GM18907 (cell line): ENCODE data around the gene C3orf20.
"Not testable (repeated sequence)": the region's sequence is repeated elsewhere in the genome, so short reads cannot be mapped to it uniquely, and the experiment has no call there.

Experiments used
- ATAC-seq: cut with Tn5 transposase; IDR thresholded peaks from one replicate; pipeline ENCODE4 v1.9.1; 2021; ENCODE audit warnings: mild to moderate bottlenecking, moderate library complexity; ENCODE audit not compliant: unreplicated experiment

C3orf20 gene

DNA sequence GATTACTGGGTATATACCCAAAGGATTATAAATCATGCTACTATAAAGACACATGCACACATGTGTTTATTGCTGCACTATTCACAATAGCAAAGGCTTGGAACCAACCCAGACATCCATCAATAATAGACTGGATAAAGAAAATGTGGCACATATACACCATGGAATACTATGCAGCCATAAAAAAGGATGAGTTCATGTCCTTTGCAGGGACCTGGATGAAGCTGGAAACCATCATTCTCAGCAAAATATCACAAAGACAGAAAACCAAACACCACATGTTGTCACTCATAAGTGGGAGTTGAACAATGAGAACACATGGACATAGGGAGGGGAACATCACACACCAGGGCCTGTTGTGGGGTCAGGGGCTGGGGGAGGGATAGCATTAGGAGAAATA lies 78.0 kb downstream of the C3orf20 start:
- ATAC-seq: not testable (repeated sequence)

DNA sequence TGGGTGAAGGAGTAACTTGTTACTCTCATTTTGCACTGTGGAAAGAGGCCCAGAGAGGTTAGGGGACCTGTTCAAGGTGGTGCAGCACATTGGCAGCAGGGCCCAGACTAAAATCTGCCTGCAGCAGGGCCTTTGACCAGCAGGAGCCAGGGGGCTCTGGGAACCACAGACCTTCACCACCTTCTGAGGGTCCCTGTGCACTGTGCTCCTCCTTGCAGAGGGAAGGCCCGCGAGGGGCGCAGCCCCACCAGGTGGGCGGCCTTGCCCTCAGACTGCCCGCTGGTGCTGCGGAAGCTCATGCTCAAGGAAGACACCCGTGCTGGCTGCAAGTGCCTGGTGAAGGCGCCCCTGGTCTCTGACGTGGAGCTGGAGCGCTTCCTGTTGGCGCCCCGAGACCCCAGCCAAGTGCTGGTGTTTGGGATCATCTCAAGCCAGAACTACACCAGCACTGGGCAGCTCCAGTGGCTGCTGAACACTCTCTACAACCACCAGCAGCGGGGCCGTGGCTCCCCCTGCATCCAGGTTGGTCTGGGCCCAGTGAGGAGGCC lies 82.3 kb downstream of the C3orf20 start:
- ATAC-seq: no peak

DNA sequence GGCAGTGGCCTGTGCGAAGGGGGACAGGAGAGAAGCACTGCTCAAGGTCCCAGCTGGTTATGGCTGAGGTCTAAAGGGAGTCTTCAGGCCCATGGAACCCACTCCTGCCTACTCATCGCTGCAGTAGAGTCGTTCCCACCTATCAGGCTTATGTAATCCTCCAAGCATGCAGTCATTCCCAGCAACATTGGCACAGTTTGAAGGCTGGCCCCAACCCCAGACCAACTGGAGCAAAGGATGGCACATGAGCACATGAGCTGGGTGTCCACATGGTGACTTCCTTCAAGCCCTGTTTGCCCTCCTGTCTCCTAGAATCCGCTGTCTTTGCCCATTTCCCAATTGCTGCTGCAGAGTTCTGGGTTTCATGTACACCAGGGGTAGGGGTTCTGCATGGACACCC lies 83.4 kb downstream of the C3orf20 start:
- ATAC-seq: no peak

DNA sequence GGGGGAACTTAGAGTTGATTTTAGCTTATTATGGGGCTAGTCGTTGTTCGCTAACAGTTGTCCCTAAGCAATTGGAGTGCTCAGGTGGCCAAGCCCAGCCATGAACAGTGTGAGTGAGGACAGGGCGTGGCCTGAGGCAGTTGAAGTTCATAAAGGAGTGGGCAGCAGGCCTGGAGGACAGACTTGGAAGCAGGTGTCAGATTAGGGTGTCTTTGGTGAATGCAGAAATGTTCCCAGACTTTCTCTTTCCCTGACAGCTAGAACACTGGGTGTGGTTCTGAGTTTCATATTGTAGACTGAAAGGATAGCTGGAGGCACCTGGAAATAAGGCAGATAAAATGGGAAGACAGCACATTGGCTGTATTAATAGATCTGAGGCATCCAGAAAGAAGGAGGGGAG lies 84.0 kb downstream of the C3orf20 start:
- no peak for ATAC-seq

DNA sequence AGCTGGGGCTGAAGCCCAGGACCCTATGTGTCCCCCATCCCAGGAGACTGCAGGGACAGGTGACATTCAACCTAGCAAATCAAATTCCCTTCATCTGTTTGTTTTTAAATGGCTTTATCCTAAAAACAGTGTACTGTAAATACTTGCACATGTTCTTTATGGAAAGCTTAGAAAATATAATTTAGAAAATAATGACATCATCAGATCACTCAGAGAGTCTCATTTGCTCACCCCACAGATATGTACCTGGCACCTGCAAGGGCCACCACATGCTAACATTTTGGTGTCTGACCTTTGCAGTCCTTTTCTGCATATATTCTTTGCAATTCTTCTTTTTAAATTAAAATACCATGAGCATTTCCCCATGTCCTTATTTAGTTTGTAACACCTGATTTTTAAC lies 85.2 kb downstream of the C3orf20 start:
- no peak for ATAC-seq

DNA sequence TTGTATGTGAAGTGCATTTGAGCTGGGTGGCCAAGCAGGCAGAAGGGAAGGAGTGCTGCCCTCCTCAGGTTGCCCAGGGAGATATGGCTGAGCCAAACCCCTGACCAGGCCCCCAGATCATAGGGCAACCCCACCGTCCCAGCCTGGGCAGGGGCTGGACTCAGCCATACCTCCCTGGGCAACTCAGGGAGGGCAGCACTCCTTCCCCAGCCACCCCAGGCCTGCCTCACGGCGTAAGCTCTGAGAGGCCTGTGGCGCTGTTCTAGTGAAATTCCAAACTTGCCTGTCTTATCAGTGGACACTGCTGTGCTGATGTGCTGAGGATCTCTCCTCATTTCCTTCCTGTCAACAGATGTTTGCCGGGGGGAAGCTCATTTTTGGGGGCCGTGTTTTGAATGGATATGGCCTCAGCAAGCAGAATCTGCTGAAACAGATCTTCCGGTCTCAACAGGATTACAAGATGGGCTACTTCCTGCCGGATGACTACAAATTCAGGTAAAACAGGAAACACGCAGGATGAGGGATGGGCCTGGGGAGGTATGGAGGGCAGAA lies 86.3 kb downstream of the C3orf20 start:
- ATAC-seq: no peak

DNA sequence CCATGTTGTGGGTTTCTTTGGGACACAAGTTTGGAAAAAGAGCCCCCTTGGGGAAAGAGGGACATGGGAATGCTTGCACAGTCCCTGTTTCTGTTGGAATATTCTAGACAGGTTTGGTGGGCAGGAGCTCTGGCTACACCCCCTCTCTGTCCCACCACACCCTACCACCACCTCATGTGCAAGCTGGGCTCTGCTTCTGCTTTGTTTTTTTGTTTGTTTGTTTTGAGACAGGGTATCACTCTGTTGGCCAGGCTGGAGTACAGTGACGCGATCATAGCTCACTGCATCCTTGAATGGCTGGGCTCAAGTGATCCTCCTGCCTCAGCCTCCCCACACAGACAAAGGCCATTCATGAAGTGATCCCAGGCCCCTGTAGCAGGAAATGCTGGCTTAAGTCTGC lies 86.9 kb downstream of the C3orf20 start:
- no peak for ATAC-seq

DNA sequence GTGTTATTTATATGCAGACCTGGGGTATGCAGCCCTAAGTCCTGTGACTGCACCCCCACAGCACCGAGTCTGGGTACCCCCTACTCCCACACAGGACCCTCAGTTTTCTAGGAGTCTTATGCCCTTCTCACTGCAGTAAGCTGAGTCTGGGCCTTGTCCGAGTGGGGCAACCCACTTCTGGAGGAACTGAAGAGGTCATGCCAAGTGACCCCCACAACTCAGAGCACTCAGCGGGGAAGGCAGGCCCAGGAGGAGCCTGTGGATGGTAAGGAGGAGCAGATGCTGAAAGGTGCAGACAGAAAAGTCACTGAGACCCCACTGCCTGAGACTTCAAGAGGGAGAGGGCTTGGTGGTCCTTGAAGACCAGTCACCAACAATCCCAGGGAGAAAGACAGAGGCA lies 87.8 kb downstream of the C3orf20 start:
- ATAC-seq: no peak

DNA sequence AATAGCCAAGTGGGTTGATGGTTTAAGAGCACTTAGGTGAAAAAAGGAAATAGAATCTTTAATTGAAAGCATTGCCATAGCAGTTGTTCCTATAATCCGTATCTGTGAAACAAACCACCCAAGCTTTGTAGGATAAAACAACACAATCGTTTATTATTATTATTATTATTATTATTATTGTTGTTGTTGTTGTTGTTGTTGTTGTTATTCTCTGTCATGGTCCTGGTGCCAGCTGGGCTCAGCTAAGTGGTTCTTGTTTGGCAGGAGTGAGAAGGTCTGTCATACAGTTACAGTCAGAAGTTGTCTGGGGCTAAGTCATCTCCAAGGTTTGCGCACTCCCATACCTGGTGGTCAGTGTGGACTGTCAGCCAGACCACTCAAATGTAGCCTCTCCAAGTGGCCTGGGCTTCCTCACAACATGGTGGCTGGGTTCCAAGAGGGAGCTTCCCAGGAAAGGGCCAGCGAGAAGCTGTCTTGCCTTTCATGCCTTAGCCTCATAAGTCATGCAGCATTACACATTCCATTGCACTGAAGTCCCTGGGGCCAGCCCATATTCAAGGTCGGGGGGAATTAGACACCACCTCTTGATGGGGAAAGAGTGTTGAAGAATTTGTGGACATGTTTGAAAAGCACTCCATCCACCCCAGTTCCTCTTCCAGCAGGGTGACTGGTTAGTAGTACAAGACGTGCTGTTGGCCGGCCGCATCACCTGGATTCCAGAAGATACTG lies 89.6 kb downstream of the C3orf20 start:
- no peak for ATAC-seq

DNA sequence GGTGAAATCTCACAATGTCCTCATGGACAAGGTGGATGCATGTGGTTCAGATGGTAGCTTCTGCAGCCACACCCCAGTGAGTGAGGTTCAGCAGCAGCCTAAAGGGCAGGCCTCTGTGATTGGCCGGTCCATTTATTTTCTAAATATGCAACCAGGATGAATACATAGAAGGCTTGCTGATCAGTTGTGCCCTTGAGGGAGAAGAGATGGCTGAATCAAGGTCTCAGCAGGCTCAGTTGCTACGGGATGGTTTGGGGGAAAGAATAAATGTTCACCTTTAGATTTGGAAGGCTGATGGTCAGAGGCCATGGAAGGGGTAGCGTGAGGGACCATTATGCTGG lies 90.1 kb downstream of the C3orf20 start:
- no peak for ATAC-seq

DNA sequence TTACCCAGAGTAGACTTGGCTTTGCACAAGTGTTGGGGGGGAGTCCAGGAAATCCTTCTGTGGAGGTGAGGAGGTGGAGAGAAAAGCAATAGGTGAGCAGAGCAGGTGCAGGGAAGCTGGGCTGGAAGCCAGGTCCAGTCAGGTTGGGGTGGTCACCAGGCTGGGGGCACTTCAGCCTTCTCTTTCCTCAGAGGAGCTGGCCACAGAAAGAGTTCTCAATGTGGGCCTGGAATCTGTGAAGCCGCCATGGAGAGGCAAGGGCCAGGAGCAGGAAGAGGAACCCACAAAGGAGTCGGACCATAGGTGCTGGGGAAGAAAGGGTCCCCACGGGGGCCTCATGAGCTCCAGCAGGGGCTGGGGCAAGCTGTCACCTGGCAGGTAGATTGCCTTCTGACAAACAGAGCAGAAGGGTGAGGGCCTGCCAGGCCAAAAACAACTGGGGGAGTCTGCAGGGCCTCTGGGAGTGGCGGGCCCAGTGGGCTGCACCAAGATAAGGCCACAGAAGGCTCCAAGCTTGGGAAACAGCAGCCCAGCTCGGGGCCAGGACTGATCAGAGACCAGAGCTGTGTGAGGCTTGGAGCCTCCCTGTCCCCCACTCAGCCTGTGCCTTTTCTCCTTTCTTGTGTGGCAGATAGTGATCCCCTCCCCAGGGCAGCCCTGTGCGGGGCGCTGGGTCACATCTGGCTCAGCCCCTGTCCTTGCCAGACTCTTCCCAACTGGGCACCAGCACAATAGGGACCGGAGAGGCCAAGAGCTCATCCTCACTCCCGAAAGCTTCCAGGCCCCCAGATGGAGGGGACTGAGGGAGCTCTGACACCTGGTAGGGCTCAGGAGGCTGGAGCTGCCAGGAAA lies 90.9 kb downstream of the C3orf20 start:
- ATAC-seq: no peak

DNA sequence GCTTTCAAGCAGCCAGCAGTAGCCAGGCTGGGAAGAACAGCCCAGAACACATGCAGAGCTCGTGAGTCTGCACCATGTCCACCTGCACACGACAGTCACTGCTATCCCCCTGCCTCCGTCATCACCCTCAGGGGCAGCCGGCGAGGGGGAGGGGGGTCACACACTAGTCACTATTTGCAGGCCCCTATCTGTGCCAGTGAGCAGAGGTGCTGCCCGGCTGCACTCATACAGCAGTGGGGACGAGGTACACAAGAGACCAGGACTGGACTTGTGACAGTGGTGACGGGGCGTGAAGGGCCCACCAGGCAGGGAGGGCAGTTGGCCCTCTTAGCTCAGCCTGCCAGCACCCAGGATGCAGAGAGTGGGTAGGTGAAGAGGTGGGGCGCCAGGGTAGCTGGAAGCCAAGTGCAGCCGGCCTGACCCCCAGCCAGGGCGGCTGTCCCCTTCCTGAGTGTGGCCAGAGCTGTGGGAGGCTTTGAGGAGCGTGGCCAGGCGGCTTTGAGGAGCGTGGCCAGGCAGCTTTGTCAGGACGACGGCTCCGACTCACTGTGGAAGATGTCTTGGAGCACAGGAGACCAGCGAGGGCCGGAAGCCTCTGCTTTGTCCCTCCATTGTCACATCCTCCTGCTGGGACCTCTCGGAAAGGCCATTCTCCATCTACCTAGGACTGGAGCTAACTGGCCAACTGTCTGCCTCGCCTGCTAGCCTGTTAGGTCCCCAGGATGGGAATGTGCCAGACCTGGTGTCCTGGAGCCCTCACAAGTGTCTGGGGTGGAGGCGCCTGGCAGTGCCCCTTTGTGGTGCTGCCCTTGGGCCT lies 91.7 kb downstream of the C3orf20 start:
- ATAC-seq: no peak

DNA sequence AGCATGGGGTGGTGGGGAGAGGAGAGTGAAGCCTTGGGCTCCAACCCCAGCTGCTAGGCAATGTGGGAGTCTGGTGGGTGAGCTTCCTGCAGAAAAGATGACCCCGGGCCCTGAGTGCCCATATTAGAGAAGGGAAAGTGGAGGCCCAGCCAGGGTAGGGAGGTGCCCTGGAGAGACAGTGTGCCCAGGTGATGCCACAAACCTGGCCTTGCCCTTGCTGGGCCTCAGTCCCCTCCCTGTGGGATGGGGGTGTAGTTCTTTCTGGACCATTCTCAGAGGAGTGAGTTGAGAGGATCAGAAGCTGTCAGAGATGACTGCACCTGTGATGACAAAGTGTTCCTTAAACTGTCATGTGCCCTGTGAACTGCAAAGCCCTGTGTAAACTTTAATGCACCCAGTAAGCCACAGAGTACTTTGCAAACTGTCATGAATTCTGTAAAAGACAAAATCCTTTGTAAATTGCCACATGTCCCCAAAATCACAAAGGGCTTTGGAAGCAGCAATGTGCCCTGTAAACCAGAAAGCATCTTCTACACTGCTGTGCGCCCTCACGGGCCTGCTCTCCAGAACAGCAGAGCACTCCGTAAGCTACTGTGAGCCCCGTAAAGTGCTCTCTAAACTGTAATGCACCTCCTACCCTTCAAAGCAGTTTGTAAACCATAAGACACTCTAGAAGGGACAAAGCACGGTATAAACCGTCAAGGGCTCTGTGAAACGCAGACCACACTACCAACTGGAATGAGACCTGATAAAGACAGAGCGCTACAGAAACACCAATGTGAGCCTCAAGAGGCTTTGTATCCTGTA lies 92.5 kb downstream of the C3orf20 start:
- ATAC-seq: no peak

DNA sequence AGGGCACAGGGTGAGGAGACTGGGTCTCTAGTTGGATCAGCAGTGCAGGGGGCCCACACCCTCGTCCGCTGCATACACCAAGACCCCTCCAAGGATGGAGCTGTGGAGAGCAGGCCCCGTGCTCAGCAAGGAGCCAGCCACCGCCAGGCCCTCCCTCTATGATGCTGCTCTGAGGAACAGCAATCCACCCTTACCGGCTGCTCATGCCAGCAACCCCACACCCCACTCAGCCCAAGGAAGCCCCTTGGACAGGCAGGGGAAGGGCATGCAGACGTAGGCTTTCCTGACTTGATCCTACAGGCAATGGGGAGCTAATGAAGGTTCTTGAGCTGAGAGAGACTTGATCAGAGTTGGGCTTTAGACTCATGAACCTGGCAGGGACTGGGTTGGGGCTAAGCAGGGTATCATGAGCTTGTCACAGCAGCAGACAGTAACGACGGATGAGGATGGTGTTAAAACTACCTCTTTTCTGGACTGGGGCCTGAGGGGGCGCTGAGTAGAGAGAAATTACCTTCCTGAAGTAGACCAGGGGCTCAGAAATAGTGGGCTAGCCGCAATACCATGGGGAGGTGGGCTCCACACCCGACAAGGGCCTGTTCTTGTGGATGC lies 93.3 kb downstream of the C3orf20 start:
- ATAC-seq: no peak

DNA sequence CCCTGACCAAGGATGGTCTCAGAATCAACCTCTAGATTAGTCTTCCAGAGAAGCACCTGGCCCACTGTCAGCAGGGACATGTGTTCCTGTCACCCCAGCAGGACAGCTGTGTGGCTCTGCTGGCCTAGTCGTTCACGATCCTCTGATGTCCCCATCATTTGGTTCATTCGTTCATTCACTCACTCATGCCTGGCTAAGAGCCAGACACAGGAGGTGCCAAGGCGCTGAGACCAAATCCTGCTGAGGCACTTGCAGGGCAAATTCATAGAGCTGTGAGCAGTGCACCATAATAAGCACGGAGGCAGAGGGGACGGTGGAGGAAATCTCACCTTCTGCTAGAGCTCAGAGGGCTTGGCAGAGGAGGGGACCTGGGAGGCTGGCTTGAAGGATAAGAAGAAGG lies 93.9 kb downstream of the C3orf20 start:
- no peak for ATAC-seq

DNA sequence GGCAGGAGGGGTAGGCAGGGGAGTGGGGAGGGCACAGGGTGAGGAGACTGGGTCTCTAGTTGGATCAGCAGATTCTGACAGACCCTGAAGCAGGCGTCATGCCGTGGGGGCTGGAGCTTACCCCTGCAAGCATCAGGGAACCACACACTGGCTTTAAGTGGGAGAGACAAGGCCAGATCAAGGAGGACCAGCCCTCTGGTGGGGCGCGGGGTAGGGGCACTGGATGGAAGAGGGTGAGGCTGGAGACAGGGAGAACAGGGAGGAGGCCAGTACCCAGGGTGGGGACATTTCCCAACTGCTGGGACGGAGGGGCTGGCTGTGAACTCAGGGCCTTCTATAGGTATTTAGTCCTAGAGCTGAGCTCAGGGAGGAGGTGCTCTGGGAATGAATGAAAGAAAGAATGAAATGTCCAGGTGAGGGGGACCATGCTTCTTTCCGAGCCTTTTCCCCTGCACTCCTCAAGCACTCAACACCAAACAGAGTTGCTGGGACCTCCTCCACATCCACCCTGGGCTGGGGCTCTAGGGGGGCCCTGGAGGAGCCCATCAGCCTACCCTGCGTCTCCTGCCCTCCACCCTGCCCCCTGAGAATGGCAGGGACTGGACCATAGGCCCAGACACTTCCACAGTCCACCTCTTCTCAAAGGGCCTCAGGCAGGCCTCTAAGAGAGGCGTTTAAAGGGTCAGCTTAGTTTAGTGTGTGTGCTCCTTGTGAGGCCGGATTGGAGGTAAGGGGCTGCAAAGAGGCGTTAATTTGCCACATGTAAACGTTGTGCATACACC lies 94.8 kb downstream of the C3orf20 start:
- no peak for ATAC-seq

DNA sequence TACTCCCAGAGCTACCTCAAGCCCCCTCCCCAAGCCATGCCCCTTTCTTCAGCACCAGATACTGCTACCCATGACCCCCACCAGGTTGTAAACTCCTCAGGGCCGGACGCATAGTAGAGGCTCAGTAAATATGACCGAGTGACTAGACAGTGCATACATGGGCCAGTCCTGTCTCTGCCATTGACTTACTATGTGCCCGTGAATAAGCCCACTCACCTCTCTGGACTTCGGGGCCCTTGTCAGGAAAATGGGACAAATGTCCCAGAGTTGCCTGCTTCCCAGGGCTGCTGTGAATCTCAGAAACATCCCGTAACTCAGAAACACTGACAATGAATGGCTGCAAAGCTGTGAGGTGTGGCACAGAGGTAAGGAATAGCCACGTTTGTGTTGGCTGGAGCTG lies 95.7 kb downstream of the C3orf20 start:
- no peak for ATAC-seq

DNA sequence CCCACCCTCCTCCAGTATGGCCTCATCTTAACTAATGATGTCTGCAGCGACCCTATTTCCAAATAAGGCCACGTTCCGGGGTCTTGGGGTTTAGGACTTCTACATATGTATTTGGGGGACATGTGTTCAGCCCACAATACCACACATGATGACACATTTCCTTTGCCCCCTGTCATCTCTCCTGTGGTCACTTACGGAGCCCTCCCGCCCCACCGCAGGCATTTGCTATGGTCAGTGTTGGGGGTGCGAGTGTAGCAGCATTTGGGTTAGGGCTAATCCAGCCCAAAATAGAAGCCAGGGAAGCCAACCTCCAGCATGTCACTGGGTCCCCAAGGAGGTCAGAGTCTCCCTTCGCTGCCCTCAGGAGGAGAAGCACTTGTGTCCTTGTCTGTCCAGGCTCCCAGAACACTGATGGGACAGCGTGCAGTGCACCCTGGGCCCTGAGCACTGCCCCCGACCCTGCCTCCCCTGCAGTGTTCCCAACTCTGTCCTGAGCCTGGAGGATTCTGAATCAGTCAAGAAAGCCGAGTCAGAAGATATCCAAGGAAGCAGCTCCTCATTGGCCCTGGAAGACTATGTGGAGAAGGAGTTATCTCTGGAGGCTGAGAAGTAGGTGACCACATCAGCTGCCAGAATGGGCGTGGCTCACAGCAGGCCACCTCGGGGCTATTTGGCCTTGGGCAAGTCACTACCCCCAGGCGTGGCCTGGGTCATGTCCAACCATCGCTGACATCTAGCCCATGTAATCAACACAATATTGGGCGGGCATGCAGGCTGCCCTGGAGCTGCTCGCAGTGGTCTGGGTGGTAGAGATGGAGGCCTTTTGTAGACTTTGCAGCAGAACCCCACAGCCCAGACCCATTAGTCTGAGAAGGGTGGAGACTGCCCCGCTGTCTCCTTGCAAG lies 96.9 kb downstream of the C3orf20 start:
- no peak for ATAC-seq
